GM23338 (cell line): ENCODE measurements around the gene ITGB1BP1. TPM values are rescaled to one million over a fixed set of nuclear protein-coding genes. Genes with fewer than 3 reads are reported as not detected.

ENCODE experiments used
- CREB1 ChIP-seq: fragments of 250-450 bp; sonication (Bioruptor Pico); IDR thresholded peaks from 2 replicates; pipeline ENCODE4 v1.5.0; 2020; ENCODE audit warnings: low read depth, mild to moderate bottlenecking, moderate library complexity
- EZH2 ChIP-seq: fragments of 200-600 bp; sonication (generic); IDR thresholded peaks from one replicate; pipeline ENCODE4 v1.8.0; 2017; ENCODE audit warnings: antibody characterized with exemption, mild to moderate bottlenecking, low read depth; ENCODE audit not compliant: unreplicated experiment
- EZH2phosphoT487 ChIP-seq: fragments of 200-600 bp; sonication (generic); IDR thresholded peaks from one replicate; pipeline ENCODE4 v1.8.1; 2018; ENCODE audit warnings: antibody characterized with exemption; ENCODE audit not compliant: unreplicated experiment
- JUNB ChIP-seq: IDR thresholded peaks from one replicate; pipeline ENCODE4 v1.6.1; 2016; ENCODE audit warnings: antibody characterized with exemption; ENCODE audit not compliant: unreplicated experiment
- NANOG ChIP-seq: IDR thresholded peaks from 2 replicates; pipeline ENCODE4 v1.6.1; 2016; ENCODE audit warnings: antibody characterized with exemption, borderline replicate concordance
- POLR2AphosphoS5 ChIP-seq: IDR thresholded peaks from 2 replicates; pipeline ENCODE4 v1.6.1; 2016; ENCODE audit warnings: antibody characterized with exemption, low read depth
- STAT1 ChIP-seq: IDR thresholded peaks from one replicate; pipeline ENCODE4 v1.6.1; 2016; ENCODE audit warnings: antibody characterized with exemption; ENCODE audit not compliant: unreplicated experiment
- polyA plus RNA-seq: library from polyadenylated mRNA; unstranded; fragments of >200 nt; fragmentation: Nextera tagmentation; extraction: Ambion mirVana; gene quantifications from 2 replicates; pipeline ENCODE4 v1.2.1, GENCODE V29; 2016
- total RNA-seq: library from RNA; depleted of rRNA; stranded (reverse); fragments of >200 nt; shearing (Covaris generic); gene quantifications from 2 replicates; pipeline ENCODE4 v1.2.3, GENCODE V29; 2014
- TF ChIP-seq, protein P1 (sequence below): fragments of 250-450 bp; sonication (Bioruptor Pico); IDR thresholded peaks from 2 replicates; pipeline ENCODE4 v1.5.0; 2020; ENCODE audit warnings: mild to moderate bottlenecking, moderate library complexity
- TF ChIP-seq, protein P2 (sequence below), 2 experiments: fragments of 200-600 bp in 1 of 2; sonication (generic) in 1 of 2; conservative IDR thresholded peaks; 2 replicates each; pipeline versions ENCODE4 v1.5.1 to v1.6.1; 2016 to 2017; ENCODE audit warnings: antibody characterized with exemption in 2 of 2, low read depth in 2 of 2, mild to moderate bottlenecking in 2 of 2, moderate library complexity in 1 of 2
- TF ChIP-seq, protein P3 (sequence below): IDR thresholded peaks from one replicate; pipeline ENCODE4 v1.6.1; 2018; ENCODE audit warnings: antibody characterized with exemption; ENCODE audit not compliant: unreplicated experiment

Gene ITGB1BP1
- total and polyA plus RNA-seq, 2 experiments from 2014 or later, result 29.1 to 63.5 TPM

DNA sequence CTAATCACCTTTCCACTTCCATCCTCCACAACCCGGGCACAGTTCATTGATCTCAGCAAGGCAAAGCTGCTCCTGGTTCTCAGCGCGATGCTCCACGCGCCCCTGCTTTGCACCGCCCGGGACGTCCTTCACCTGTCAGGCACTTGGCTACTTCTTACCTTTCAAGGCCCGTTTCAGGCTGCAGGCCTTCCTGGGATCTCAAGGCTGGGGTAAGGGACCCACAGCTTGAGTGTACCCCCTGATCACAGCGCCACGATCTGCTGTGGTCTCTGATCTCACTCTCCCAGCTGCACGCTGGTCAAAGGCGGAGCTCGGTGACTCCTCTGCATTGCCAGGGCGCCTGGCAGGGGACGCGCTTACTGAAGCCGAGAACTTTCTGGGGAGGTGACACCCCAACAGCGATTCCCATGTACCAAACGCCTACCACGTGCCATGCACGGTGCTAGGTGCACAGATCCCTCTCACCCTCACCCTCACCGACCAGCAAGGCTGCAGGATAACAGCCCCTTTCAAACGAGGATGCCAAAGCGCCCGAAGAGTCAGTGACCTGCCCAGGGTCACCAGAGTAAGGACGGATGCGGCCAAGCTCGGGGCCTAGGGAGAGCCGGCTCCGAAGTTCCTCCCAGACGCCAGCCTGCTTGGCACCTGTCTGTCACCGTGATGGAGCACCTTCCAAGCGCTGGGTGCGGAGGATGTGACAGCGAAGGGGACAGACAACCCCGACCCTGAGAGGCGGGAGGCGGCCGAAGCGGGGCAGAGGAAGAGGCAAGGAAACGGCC lies 818 bp downstream of the ITGB1BP1 start (continued):
- TF ChIP-seq, protein P1, sequence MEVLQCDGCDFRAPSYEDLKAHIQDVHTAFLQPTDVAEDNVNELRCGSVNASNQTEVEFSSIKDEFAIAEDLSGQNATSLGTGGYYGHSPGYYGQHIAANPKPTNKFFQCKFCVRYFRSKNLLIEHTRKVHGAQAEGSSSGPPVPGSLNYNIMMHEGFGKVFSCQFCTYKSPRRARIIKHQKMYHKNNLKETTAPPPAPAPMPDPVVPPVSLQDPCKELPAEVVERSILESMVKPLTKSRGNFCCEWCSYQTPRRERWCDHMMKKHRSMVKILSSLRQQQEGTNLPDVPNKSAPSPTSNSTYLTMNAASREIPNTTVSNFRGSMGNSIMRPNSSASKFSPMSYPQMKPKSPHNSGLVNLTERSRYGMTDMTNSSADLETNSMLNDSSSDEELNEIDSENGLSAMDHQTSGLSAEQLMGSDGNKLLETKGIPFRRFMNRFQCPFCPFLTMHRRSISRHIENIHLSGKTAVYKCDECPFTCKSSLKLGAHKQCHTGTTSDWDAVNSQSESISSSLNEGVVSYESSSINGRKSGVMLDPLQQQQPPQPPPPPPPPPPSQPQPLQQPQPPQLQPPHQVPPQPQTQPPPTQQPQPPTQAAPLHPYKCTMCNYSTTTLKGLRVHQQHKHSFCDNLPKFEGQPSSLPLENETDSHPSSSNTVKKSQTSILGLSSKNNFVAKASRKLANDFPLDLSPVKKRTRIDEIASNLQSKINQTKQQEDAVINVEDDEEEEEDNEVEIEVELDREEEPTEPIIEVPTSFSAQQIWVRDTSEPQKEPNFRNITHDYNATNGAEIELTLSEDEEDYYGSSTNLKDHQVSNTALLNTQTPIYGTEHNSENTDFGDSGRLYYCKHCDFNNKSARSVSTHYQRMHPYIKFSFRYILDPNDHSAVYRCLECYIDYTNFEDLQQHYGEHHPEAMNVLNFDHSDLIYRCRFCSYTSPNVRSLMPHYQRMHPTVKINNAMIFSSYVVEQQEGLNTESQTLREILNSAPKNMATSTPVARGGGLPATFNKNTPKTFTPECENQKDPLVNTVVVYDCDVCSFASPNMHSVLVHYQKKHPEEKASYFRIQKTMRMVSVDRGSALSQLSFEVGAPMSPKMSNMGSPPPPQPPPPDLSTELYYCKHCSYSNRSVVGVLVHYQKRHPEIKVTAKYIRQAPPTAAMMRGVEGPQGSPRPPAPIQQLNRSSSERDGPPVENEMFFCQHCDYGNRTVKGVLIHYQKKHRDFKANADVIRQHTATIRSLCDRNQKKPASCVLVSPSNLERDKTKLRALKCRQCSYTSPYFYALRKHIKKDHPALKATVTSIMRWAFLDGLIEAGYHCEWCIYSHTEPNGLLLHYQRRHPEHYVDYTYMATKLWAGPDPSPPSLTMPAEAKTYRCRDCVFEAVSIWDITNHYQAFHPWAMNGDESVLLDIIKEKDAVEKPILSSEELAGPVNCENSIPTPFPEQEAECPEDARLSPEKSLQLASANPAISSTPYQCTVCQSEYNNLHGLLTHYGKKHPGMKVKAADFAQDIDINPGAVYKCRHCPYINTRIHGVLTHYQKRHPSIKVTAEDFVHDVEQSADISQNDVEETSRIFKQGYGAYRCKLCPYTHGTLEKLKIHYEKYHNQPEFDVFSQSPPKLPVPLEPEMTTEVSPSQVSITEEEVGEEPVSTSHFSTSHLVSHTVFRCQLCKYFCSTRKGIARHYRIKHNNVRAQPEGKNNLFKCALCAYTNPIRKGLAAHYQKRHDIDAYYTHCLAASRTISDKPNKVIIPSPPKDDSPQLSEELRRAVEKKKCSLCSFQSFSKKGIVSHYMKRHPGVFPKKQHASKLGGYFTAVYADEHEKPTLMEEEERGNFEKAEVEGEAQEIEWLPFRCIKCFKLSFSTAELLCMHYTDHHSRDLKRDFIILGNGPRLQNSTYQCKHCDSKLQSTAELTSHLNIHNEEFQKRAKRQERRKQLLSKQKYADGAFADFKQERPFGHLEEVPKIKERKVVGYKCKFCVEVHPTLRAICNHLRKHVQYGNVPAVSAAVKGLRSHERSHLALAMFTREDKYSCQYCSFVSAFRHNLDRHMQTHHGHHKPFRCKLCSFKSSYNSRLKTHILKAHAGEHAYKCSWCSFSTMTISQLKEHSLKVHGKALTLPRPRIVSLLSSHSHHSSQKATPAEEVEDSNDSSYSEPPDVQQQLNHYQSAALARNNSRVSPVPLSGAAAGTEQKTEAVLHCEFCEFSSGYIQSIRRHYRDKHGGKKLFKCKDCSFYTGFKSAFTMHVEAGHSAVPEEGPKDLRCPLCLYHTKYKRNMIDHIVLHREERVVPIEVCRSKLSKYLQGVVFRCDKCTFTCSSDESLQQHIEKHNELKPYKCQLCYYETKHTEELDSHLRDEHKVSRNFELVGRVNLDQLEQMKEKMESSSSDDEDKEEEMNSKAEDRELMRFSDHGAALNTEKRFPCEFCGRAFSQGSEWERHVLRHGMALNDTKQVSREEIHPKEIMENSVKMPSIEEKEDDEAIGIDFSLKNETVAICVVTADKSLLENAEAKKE (CRISPR knock-in tag), result no peak
- TF ChIP-seq CREB1 (CRISPR knock-in tag) (no peak), STAT1 (no peak), POLR2AphosphoS5 (no peak), EZH2 (no peak), JUNB (no peak), EZH2phosphoT487 (no peak), NANOG (no peak)
- TF ChIP-seq, protein P2, sequence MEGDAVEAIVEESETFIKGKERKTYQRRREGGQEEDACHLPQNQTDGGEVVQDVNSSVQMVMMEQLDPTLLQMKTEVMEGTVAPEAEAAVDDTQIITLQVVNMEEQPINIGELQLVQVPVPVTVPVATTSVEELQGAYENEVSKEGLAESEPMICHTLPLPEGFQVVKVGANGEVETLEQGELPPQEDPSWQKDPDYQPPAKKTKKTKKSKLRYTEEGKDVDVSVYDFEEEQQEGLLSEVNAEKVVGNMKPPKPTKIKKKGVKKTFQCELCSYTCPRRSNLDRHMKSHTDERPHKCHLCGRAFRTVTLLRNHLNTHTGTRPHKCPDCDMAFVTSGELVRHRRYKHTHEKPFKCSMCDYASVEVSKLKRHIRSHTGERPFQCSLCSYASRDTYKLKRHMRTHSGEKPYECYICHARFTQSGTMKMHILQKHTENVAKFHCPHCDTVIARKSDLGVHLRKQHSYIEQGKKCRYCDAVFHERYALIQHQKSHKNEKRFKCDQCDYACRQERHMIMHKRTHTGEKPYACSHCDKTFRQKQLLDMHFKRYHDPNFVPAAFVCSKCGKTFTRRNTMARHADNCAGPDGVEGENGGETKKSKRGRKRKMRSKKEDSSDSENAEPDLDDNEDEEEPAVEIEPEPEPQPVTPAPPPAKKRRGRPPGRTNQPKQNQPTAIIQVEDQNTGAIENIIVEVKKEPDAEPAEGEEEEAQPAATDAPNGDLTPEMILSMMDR (conservative IDR thresholded peaks at IDR 0.05; ENCODE audit: low read depth in 2 of 2), result no peak
- TF ChIP-seq, protein P3, sequence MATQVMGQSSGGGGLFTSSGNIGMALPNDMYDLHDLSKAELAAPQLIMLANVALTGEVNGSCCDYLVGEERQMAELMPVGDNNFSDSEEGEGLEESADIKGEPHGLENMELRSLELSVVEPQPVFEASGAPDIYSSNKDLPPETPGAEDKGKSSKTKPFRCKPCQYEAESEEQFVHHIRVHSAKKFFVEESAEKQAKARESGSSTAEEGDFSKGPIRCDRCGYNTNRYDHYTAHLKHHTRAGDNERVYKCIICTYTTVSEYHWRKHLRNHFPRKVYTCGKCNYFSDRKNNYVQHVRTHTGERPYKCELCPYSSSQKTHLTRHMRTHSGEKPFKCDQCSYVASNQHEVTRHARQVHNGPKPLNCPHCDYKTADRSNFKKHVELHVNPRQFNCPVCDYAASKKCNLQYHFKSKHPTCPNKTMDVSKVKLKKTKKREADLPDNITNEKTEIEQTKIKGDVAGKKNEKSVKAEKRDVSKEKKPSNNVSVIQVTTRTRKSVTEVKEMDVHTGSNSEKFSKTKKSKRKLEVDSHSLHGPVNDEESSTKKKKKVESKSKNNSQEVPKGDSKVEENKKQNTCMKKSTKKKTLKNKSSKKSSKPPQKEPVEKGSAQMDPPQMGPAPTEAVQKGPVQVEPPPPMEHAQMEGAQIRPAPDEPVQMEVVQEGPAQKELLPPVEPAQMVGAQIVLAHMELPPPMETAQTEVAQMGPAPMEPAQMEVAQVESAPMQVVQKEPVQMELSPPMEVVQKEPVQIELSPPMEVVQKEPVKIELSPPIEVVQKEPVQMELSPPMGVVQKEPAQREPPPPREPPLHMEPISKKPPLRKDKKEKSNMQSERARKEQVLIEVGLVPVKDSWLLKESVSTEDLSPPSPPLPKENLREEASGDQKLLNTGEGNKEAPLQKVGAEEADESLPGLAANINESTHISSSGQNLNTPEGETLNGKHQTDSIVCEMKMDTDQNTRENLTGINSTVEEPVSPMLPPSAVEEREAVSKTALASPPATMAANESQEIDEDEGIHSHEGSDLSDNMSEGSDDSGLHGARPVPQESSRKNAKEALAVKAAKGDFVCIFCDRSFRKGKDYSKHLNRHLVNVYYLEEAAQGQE, result no peak
